H54 (cell line): ENCODE results near the gene USP10.

Source experiments
- DNase-seq: peaks from one replicate; pipeline ENCODE4 v3.0.0; 2011; ENCODE audit warnings: low spot score, mixed read lengths; ENCODE audit not compliant: insufficient read length
- FAIRE-seq: peaks from 3 replicates; lab custom pipeline; 2011; peaks lifted over from hg19 to GRCh38; lab: Jason Lieb, UNC
- POLR2A ChIP-seq: IDR thresholded peaks from 2 replicates; pipeline ENCODE4 v1.6.1; 2011; ENCODE audit warnings: low read depth, mild to moderate bottlenecking, low read length

The USP10 gene

GRCh38 chr16:84699712-84700445 lies at the start of gene USP10:
Gene USP10, plus strand, starts transcription at chr16:84700000. Its CDS starts 91 bp downstream, at chr16:84700091.
- FAIRE-seq (no peak), DNase-seq (peak; percentile 95)
- TF ChIP-seq POLR2A: peak; percentile 84

- no peak for DNase-seq
- no peak for FAIRE-seq
These were observed 49.5 kb upstream of the USP10 start for GRCh38 chr16:84650062-84650991.

GRCh38 chr16:84652566-84652965 lies 47.2 kb upstream of the USP10 start:
- no peak for TF ChIP-seq POLR2A
- FAIRE-seq: no peak
- DNase-seq: no peak

More at GRCh38 chr16:84650062-84650991, 49.5 kb upstream of the USP10 start:
- no peak for TF ChIP-seq POLR2A

- no peak for TF ChIP-seq POLR2A
- DNase-seq: no peak
- no peak for FAIRE-seq
These were observed 45.6 kb upstream of the USP10 start for GRCh38 chr16:84654238-84654637.

GRCh38 chr16:84654998-84655397 lies 44.8 kb upstream of the USP10 start:
- FAIRE-seq (no peak), DNase-seq (no peak)
- no peak for TF ChIP-seq POLR2A

GRCh38 chr16:84656649-84657048 lies 43.2 kb upstream of the USP10 start:
- TF ChIP-seq POLR2A: no peak
- FAIRE-seq (no peak), DNase-seq (no peak)

GRCh38 chr16:84657229-84657837 lies 42.5 kb upstream of the USP10 start:
- DNase-seq (no peak), FAIRE-seq (no peak)
- TF ChIP-seq POLR2A: no peak

- no peak for TF ChIP-seq POLR2A
- no peak for DNase-seq
- no peak for FAIRE-seq
These were observed 41.1 kb upstream of the USP10 start for GRCh38 chr16:84658690-84659089.

GRCh38 chr16:84659656-84660300 lies 40.0 kb upstream of the USP10 start:
- no peak for DNase-seq
- no peak for FAIRE-seq
- TF ChIP-seq POLR2A: no peak

GRCh38 chr16:84660973-84661372 lies 38.8 kb upstream of the USP10 start:
- TF ChIP-seq POLR2A: no peak
- no peak for DNase-seq
- FAIRE-seq: no peak

GRCh38 chr16:84661418-84662060 lies 38.3 kb upstream of the USP10 start:
- DNase-seq: no peak
- no peak for TF ChIP-seq POLR2A

GRCh38 chr16:84662471-84662870 lies 37.3 kb upstream of the USP10 start:
- no peak for TF ChIP-seq POLR2A

More at GRCh38 chr16:84661418-84662060, 38.3 kb upstream of the USP10 start:
- FAIRE-seq: no peak

More at GRCh38 chr16:84662471-84662870, 37.3 kb upstream of the USP10 start:
- DNase-seq (no peak), FAIRE-seq (no peak)
